DND-41 (cell line): ENCODE results near the gene ATP6V1G1.

ENCODE experiments used
- ATAC-seq: fragments of 200-7000 bp; cut with Tn5 transposase; 3 replicates; pipeline ENCODE4 v1.9.1; 2021; ENCODE audit warnings: low read depth; ENCODE audit not compliant: insufficient read depth
- DNase-seq: peaks from one replicate; pipeline ENCODE4 v3.0.0-alpha.2; 2020
- H2AFZ ChIP-seq: 2 replicates; pipeline ENCODE4 v1.6.0; 2012; ENCODE audit warnings: low read depth, low read length
- H3K27ac ChIP-seq: 2 replicates; pipeline ENCODE4 v1.5.1; 2012; ENCODE audit warnings: low read length, inconsistent platforms
- H3K27me3 ChIP-seq: fragments of 200-600 bp; sonication (generic); 2 replicates; pipeline ENCODE4 v1.6.0; 2012; ENCODE audit warnings: low read length, mild to moderate bottlenecking, inconsistent platforms; ENCODE audit not compliant: insufficient read depth, poor library complexity
- H3K36me3 ChIP-seq: 2 replicates; pipeline ENCODE4 v1.5.1; 2012; ENCODE audit warnings: low read length, inconsistent platforms; ENCODE audit not compliant: insufficient read depth
- H3K4me1 ChIP-seq: 2 replicates; pipeline ENCODE4 v1.5.1; 2012; ENCODE audit warnings: mild to moderate bottlenecking, low read length; ENCODE audit not compliant: insufficient read depth
- H3K4me2 ChIP-seq: 2 replicates; pipeline ENCODE4 v1.6.0; 2012; ENCODE audit warnings: mild to moderate bottlenecking, moderate library complexity, low read length, inconsistent platforms; ENCODE audit not compliant: insufficient read depth
- H3K4me3 ChIP-seq, 2 experiments: fragments of 200-600 bp in 1 of 2; shearing (Covaris generic) in 1 of 2; 2 replicates each; pipeline ENCODE4 v1.5.1; 2012 to 2016; ENCODE audit warnings: inconsistent platforms in 2 of 2, low read length in 2 of 2, mild to moderate bottlenecking in 2 of 2, low read depth in 1 of 2, moderate library complexity in 1 of 2
- H3K79me2 ChIP-seq: 2 replicates; pipeline ENCODE4 v1.6.0; 2012; ENCODE audit warnings: low read length, inconsistent platforms; ENCODE audit not compliant: insufficient read depth
- H3K9ac ChIP-seq: 2 replicates; pipeline ENCODE4 v1.6.0; 2012; ENCODE audit warnings: low read depth, mild to moderate bottlenecking, inconsistent platforms, low read length, moderate library complexity
- H3K9me3 ChIP-seq: 2 replicates; pipeline ENCODE4 v1.5.1; 2012; ENCODE audit warnings: low read length, moderate library complexity, mild to moderate bottlenecking, inconsistent platforms; ENCODE audit not compliant: insufficient read depth, severe bottlenecking
- H4K20me1 ChIP-seq: 2 replicates; pipeline ENCODE4 v1.6.0; 2012; ENCODE audit warnings: low read length; ENCODE audit not compliant: insufficient read depth
- CTCF ChIP-seq: IDR thresholded peaks from 2 replicates; pipeline ENCODE4 v1.5.1; 2012; ENCODE audit warnings: borderline replicate concordance, low read length, moderate library complexity, mild to moderate bottlenecking; ENCODE audit not compliant: poor library complexity, severe bottlenecking; ENCODE audit errors: extremely low read depth
- EZH2 ChIP-seq: IDR thresholded peaks from 3 replicates; pipeline ENCODE4 v1.6.1; 2012; ENCODE audit warnings: borderline replicate concordance, low read depth, mild to moderate bottlenecking, moderate library complexity, low read length, inconsistent platforms; ENCODE audit not compliant: severe bottlenecking

ATP6V1G1 gene

GRCh38 chr9:114638404-114638803 lies 50.8 kb downstream of the ATP6V1G1 start:
- H3K27ac ChIP-seq: no peak overlapping the region
- no peaks in the 10 kb centered on the region for H3K9me3 ChIP-seq
- TF ChIP-seq CTCF (no peak), EZH2 (no peak)
- H3K4me2 ChIP-seq: no peak overlapping the region
- H3K36me3 ChIP-seq: peaks cover 64% of the 10 kb centered on the region
- H3K27me3 ChIP-seq: no peaks in the 10 kb centered on the region
- DNase-seq: no peak
- H2AFZ ChIP-seq: no peak overlapping the region
- H3K4me1 ChIP-seq: no peaks in the 10 kb centered on the region
- H3K4me3 ChIP-seq: no peak overlapping the region
- no peak for ATAC-seq
- no peak overlapping the region for H3K9ac ChIP-seq
- no peaks in the 10 kb centered on the region for H4K20me1 ChIP-seq
- no peaks in the 10 kb centered on the region for H3K79me2 ChIP-seq

GRCh38 chr9:114641967-114642366 lies 54.4 kb downstream of the ATP6V1G1 start:
- no peaks in the 10 kb centered on the region for H4K20me1 ChIP-seq
- no peaks in the 10 kb centered on the region for H3K79me2 ChIP-seq
- H3K36me3 ChIP-seq: peaks cover 66% of the 10 kb centered on the region
- H3K27me3 ChIP-seq: no peaks in the 10 kb centered on the region
- H3K9ac ChIP-seq: no peak overlapping the region
- no peak overlapping the region for H3K4me3 ChIP-seq
- DNase-seq: no peak
- no peaks in the 10 kb centered on the region for H3K4me1 ChIP-seq
- H3K9me3 ChIP-seq: no peaks in the 10 kb centered on the region
- H2AFZ ChIP-seq: no peak overlapping the region
- no peak overlapping the region for H3K4me2 ChIP-seq
- no peak for ATAC-seq
- H3K27ac ChIP-seq: no peak overlapping the region
- no peak for TF ChIP-seq EZH2
- TF ChIP-seq CTCF: no peak

GRCh38 chr9:114643001-114643400 lies 55.4 kb downstream of the ATP6V1G1 start:
- no peaks in the 10 kb centered on the region for H3K9me3 ChIP-seq
- H2AFZ ChIP-seq: no peak overlapping the region
- no peaks in the 10 kb centered on the region for H3K79me2 ChIP-seq
- TF ChIP-seq EZH2 (no peak), CTCF (no peak)
- H3K27me3 ChIP-seq: no peaks in the 10 kb centered on the region
- no peak overlapping the region for H3K27ac ChIP-seq
- no peak for ATAC-seq
- H3K4me3 ChIP-seq: no peak overlapping the region
- no peak overlapping the region for H3K4me2 ChIP-seq
- no peak for DNase-seq
- H3K36me3 ChIP-seq: peaks cover 58% of the 10 kb centered on the region
- no peak overlapping the region for H3K9ac ChIP-seq
- H4K20me1 ChIP-seq: no peaks in the 10 kb centered on the region
- no peaks in the 10 kb centered on the region for H3K4me1 ChIP-seq

- Histone ChIP-seq H3K27ac (no peak overlapping the region), H3K4me2 (no peak overlapping the region), H3K9me3 (no peaks in the 10 kb centered on the region), H3K79me2 (no peaks in the 10 kb centered on the region), H3K4me3 (no peak overlapping the region), H3K4me1 (no peaks in the 10 kb centered on the region), H2AFZ (no peak overlapping the region), H3K36me3 (peaks cover 49% of the 10 kb centered on the region), H3K27me3 (no peaks in the 10 kb centered on the region), H3K9ac (no peak overlapping the region), H4K20me1 (no peaks in the 10 kb centered on the region)
- DNase-seq (no peak), ATAC-seq (no peak)
- TF ChIP-seq EZH2 (no peak), CTCF (no peak)
Measured at GRCh38 chr9:114643896-114644295, 56.3 kb downstream of the ATP6V1G1 start.
